ENCODE data around the gene NDFIP2.

Gene NDFIP2

DNA sequence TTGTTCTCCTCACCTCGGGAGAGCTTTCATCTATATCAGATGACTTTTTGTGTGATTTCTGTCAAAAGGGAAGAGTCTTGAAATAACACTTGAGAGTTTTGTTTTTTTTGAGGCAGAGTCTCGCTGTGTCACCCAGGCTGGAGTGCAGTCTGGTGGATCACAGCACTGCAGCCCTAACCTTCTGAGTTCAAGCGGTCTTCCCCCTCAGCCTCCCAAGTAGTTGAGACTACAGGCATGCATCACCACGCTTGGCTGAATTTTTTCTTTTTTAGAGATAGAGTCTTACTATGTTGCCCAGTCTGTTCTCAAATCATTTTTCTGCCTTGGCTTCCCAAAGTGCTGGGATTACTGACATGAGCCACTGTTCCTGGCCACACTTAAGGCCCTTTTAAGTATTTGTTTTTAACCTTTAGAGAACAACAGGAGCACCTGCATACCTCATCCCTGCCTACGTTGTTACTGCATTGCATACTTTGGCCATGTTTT, 11.4 kb downstream of the NDFIP2 start:
- peak overlapping the region; percentile 88 for H3K27ac ChIP-seq
- H3K4me3 ChIP-seq = peak overlapping the region; percentile 67
- TF ChIP-seq POLR2AphosphoS5 (IDR thresholded peaks at IDR 0.05; ENCODE audit: borderline replicate concordance, low read depth, low read length) (no peak), FOXP2 (optimal IDR thresholded peaks at IDR 0.05; ENCODE audit: control extremely low read depth, extremely low read length, insufficient read depth) (no peak)
- H3K9ac ChIP-seq (ENCODE audit: insufficient read length) = no peak overlapping the region
- peaks cover 6% of the 10 kb centered on the region; the same call in 1 of the 2 replicates for H3K36me3 ChIP-seq (ENCODE audit: insufficient read depth, low read length)
- DNase-seq (ENCODE audit: low read depth, low spot score) = no peak
- no peaks in the 10 kb centered on the region for H3K9me3 ChIP-seq (ENCODE audit: low read depth, low read length)

DNA sequence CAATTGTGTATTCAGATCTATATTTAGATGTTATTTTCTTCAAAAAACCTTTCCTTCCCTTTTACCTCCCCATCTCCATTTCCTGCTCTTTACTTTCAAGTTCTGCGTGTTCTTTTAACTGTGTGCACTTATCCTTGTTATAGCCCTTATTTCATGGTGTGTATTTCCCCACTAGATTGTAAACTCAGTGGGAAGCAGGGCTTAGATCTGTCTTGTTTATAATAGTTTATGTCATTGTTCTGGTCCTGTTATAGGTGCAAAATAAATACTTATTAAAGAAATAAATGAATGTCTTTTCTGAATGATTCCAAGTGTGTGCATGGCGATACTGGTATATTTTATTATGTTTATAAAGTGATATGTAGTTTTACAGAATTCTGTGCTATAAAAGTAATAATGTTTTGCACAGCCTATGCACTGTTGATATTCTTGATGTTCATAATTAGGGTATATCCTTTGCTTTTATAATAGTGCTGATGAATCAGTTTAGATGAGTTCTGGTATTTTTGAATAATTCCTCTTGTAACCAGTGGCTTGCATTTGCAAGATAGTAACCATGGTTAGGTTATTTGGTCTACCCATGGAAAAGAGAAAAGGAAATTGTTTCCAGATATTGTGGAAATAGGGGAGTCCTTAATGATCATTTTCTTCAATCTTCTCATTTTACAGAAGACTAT, 12.1 kb downstream of the NDFIP2 start:
- TF ChIP-seq EZH2 (IDR thresholded peaks at IDR 0.05) (no peak), FOXP2 (optimal IDR thresholded peaks at IDR 0.05; ENCODE audit: control extremely low read depth, extremely low read length, insufficient read depth) (peak; percentile 23)
- H3K27ac ChIP-seq = peak overlapping the region; percentile 88
- no peak for DNase-seq (ENCODE audit: low read depth, low spot score)
- peak overlapping the region; percentile 30 for H3K9ac ChIP-seq (ENCODE audit: insufficient read length)
- no peaks in the 10 kb centered on the region for H3K9me3 ChIP-seq (ENCODE audit: low read depth, low read length)
- H3K4me3 ChIP-seq = peak overlapping the region; percentile 67
- peaks cover 6% of the 10 kb centered on the region; the same call in 1 of the 2 replicates for H3K36me3 ChIP-seq (ENCODE audit: insufficient read depth, low read length)

DNA sequence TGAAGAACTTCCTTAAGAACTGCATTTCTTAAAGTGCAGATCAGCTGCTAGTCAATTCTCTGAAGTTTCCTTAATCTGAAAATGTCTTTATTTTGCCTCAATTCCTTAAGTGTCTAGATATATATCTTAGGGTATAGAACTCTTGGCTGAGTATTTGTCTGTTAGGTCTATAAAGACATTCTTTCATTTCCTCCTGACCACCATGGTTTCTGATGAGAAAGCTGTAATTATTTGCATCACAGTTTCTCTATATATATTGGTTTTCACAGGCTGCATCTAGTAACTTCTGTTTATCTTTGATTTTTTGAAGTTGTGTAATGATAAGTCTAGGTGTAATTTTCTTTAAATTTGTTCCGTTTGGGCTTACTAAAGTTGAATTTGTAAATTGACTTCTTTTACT, 15.2 kb downstream of the NDFIP2 start:
- TF ChIP-seq FOXP2 (optimal IDR thresholded peaks at IDR 0.05; ENCODE audit: control extremely low read depth, extremely low read length, insufficient read depth) = no peak
- TF ChIP-seq POLR2AphosphoS5 (IDR thresholded peaks at IDR 0.05; ENCODE audit: borderline replicate concordance, low read depth, low read length) = no peak
- no peak for TF ChIP-seq EZH2 (IDR thresholded peaks at IDR 0.05)
- Histone ChIP-seq H3K36me3 (ENCODE audit: insufficient read depth, low read length) (0 out of 2 replicates have a peak, but pooled peaks cover 3% of the 10 kb centered on the region), H3K27ac (peak overlapping the region; percentile 43), H3K9me3 (ENCODE audit: low read depth, low read length) (no peaks in the 10 kb centered on the region), H3K4me3 (peak overlapping the region; percentile 31; the same call in 1 of the 2 replicates), H3K9ac (ENCODE audit: insufficient read length) (no peak overlapping the region)
- no peak for DNase-seq (ENCODE audit: low read depth, low spot score)

DNA sequence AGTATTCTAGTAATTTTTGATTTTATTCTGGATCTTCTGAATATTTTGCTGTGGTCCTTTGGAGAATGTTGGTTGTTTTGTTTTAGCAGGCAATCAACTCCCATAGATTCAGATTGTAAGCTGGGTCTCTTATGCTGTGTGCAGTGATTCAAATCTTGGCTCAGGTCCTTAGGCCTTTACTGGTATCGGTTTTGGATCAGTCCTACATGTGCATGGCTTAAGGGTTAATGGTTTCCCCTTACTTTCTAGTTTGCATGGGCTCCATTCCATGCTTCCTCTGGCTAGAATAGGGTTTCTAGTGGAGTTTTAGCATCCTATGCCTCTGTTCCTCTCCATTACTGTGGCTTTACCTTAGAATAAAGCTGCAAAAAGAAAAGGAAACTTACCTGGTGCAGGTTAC, 16.1 kb downstream of the NDFIP2 start:
- Histone ChIP-seq H3K4me3 (no peak overlapping the region), H3K9me3 (ENCODE audit: low read depth, low read length) (no peaks in the 10 kb centered on the region), H3K36me3 (ENCODE audit: insufficient read depth, low read length) (0 out of 2 replicates have a peak, but pooled peaks cover 3% of the 10 kb centered on the region), H3K9ac (ENCODE audit: insufficient read length) (no peak overlapping the region), H3K27ac (no peak overlapping the region)
- DNase-seq (ENCODE audit: low read depth, low spot score) = no peak
- TF ChIP-seq FOXP2 (optimal IDR thresholded peaks at IDR 0.05; ENCODE audit: control extremely low read depth, extremely low read length, insufficient read depth) = no peak
- TF ChIP-seq POLR2AphosphoS5 (IDR thresholded peaks at IDR 0.05; ENCODE audit: borderline replicate concordance, low read depth, low read length) = no peak
- no peak for TF ChIP-seq EZH2 (IDR thresholded peaks at IDR 0.05)

DNA sequence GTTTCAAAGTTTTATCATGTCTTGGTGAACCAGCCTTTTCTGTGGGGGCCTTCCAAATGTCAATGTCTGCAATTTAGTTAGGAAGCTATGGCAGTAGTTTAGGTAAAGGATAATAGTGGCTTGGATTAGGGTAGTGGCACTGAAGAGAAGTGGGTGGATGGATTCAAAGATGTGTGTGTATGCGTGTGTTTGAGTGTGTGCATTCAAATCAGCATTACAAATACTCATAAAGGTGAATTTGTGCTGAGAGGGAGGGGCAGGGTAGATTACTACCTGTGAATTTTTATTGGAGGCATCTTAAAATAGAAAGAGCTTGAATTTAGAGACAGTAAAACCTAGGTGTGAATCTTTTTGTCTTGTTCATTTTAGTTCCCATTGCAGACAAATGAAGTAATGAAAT, 16.9 kb downstream of the NDFIP2 start:
- no peak for DNase-seq (ENCODE audit: low read depth, low spot score)
- TF ChIP-seq EZH2 (IDR thresholded peaks at IDR 0.05) (no peak), FOXP2 (optimal IDR thresholded peaks at IDR 0.05; ENCODE audit: control extremely low read depth, extremely low read length, insufficient read depth) (no peak), POLR2AphosphoS5 (IDR thresholded peaks at IDR 0.05; ENCODE audit: borderline replicate concordance, low read depth, low read length) (no peak)
- no peak overlapping the region for H3K4me3 ChIP-seq
- no peaks in the 10 kb centered on the region for H3K9me3 ChIP-seq (ENCODE audit: low read depth, low read length)
- no peak overlapping the region for H3K27ac ChIP-seq
- H3K36me3 ChIP-seq (ENCODE audit: insufficient read depth, low read length) = 0 out of 2 replicates have a peak, but pooled peaks cover 3% of the 10 kb centered on the region
- H3K9ac ChIP-seq (ENCODE audit: insufficient read length) = no peak overlapping the region

DNA sequence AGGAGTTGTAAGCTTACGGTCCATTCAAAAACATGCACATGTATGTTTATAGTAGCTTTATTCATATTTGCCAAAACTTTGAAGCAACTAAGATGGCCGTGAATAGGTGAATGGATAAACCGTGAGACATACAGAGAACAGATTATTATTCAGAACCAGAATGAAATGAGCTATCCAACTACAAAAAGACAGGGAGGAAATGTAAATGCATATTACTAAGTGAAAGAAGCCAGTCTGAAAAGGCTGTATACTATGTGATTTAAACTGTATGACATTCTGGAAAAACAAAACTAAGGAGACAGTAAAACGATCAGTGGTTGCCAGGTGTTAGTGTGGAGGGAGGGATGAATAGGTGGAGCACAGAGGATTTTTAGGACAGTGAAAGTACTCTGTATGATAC, 19.9 kb downstream of the NDFIP2 start:
- Histone ChIP-seq H3K36me3 (ENCODE audit: insufficient read depth, low read length) (0 out of 2 replicates have a peak, but pooled peaks cover 3% of the 10 kb centered on the region), H3K4me3 (no peak overlapping the region), H3K9ac (ENCODE audit: insufficient read length) (no peak overlapping the region), H3K9me3 (ENCODE audit: low read depth, low read length) (no peaks in the 10 kb centered on the region), H3K27ac (no peak overlapping the region)
- DNase-seq (ENCODE audit: low read depth, low spot score) = no peak
- TF ChIP-seq EZH2 (IDR thresholded peaks at IDR 0.05) = no peak
- no peak for TF ChIP-seq FOXP2 (optimal IDR thresholded peaks at IDR 0.05; ENCODE audit: control extremely low read depth, extremely low read length, insufficient read depth)
- TF ChIP-seq POLR2AphosphoS5 (IDR thresholded peaks at IDR 0.05; ENCODE audit: borderline replicate concordance, low read depth, low read length) = no peak

DNA sequence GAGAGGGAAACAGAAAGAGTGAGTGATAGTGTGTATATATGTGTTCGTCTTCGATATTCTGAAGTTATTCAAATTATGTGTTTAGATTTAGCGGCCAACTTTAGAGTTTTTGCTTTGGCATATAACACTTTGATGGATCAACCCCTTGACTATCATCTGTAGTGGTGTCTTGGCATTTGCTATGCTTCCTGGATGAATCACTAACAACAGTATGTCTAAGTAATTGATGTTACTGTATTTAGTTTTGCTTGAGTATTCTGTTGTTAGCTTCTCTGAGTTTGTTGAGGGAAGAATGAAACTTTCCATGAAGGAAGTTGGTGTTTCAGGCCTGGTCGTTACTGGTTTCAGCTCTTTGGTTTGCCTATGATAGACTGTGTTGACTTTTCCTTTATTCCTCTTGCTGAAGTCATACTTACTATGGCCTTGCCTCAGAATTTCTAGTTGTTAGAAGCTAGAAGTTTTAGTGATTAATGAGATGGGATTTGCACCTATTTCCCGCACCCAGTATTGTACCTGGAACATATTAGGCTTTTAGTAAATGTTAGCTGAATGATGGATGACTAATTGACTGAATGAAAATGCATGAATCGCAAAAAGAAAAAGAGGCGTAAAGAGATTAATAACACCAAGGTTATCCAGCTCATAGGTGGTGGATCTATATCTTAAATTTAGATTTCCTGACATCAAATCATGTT, 20.7 kb downstream of the NDFIP2 start:
- TF ChIP-seq FOXP2 (optimal IDR thresholded peaks at IDR 0.05; ENCODE audit: control extremely low read depth, extremely low read length, insufficient read depth) (no peak), POLR2AphosphoS5 (IDR thresholded peaks at IDR 0.05; ENCODE audit: borderline replicate concordance, low read depth, low read length) (no peak), EZH2 (IDR thresholded peaks at IDR 0.05) (no peak)
- no peaks in the 10 kb centered on the region for H3K9me3 ChIP-seq (ENCODE audit: low read depth, low read length)
- H3K27ac ChIP-seq = no peak overlapping the region
- H3K4me3 ChIP-seq = no peak overlapping the region
- no peak for DNase-seq (ENCODE audit: low read depth, low spot score)
- 0 out of 2 replicates have a peak, but pooled peaks cover 3% of the 10 kb centered on the region for H3K36me3 ChIP-seq (ENCODE audit: insufficient read depth, low read length)
- no peak overlapping the region for H3K9ac ChIP-seq (ENCODE audit: insufficient read length)

DNA sequence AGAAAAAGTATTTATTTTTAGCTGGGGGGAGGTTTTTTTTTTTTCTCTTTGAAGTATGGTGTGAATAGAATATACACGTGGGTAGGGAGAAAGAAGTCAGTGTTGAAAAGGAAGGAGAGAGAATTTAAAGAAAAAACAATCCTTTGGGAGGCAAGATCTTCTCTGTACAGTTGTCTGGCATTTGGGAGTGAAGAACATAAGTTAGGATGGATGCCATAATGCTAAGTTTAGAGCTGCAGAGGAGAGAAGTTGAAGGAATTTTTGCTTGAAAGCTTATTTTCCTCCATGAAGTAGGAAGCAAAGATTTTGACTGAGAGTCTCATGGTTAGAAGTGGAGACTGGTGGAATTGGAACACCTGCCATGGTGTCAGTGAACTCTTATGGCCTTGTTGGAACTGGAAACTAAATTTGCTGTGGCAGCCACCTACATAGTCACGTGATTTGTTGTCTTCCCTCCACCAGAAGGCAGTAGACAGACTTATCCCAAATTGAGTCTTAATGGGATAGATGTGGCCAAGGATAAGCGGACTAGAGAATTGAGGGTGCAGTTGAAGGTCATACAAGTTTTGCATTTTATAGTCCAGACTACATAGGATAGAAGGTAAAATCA, 22.0 kb downstream of the NDFIP2 start:
- Histone ChIP-seq H3K27ac (no peak overlapping the region), H3K9ac (ENCODE audit: insufficient read length) (no peak overlapping the region), H3K9me3 (ENCODE audit: low read depth, low read length) (no peaks in the 10 kb centered on the region), H3K4me3 (no peak overlapping the region), H3K36me3 (ENCODE audit: insufficient read depth, low read length) (0 out of 2 replicates have a peak, but pooled peaks cover 3% of the 10 kb centered on the region)
- DNase-seq (ENCODE audit: low read depth, low spot score) = no peak
- TF ChIP-seq POLR2AphosphoS5 (IDR thresholded peaks at IDR 0.05; ENCODE audit: borderline replicate concordance, low read depth, low read length) = no peak
- TF ChIP-seq FOXP2 (optimal IDR thresholded peaks at IDR 0.05; ENCODE audit: control extremely low read depth, extremely low read length, insufficient read depth) = no peak
- no peak for TF ChIP-seq EZH2 (IDR thresholded peaks at IDR 0.05)

All from SK-N-MC (cell line).